ENCODE results near the gene DMRT1. TPM values are rescaled to one million over a fixed set of nuclear protein-coding genes. Genes with fewer than 3 reads are reported as not detected.
"Not testable (repeated sequence)": the region's sequence is repeated elsewhere in the genome, so short reads cannot be mapped to it uniquely, and the experiment has no call there.

The DMRT1 gene
- polyA plus RNA-seq, 1 experiment = not detected

GRCh38 chr9:859251-859650 lies 17.8 kb downstream of the DMRT1 start:
- TF ChIP-seq, protein P1, sequence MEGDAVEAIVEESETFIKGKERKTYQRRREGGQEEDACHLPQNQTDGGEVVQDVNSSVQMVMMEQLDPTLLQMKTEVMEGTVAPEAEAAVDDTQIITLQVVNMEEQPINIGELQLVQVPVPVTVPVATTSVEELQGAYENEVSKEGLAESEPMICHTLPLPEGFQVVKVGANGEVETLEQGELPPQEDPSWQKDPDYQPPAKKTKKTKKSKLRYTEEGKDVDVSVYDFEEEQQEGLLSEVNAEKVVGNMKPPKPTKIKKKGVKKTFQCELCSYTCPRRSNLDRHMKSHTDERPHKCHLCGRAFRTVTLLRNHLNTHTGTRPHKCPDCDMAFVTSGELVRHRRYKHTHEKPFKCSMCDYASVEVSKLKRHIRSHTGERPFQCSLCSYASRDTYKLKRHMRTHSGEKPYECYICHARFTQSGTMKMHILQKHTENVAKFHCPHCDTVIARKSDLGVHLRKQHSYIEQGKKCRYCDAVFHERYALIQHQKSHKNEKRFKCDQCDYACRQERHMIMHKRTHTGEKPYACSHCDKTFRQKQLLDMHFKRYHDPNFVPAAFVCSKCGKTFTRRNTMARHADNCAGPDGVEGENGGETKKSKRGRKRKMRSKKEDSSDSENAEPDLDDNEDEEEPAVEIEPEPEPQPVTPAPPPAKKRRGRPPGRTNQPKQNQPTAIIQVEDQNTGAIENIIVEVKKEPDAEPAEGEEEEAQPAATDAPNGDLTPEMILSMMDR (IDR thresholded peaks at IDR 0.05; ENCODE audit: insufficient read depth, low read depth, low read length) = no peak
- Histone ChIP-seq H3K36me3 (ENCODE audit: control insufficient read depth, insufficient read depth, low read length) (no peaks in the 10 kb centered on the region), H3K4me3 (ENCODE audit: low read depth, low read length) (no peak overlapping the region), H3K27me3 (ENCODE audit: control insufficient read depth, insufficient read depth, low read length) (no peaks in the 10 kb centered on the region)
- CTCF ChIA-PET = no interaction called here
- DNase-seq (ENCODE audit: low read depth) = no peak
- POLR2A ChIA-PET = no interaction called here

- no peaks in the 10 kb centered on the region for H3K36me3 ChIP-seq (ENCODE audit: control insufficient read depth, insufficient read depth, low read length)
- POLR2A ChIA-PET = no interaction called here
- no peaks in the 10 kb centered on the region for H3K27me3 ChIP-seq (ENCODE audit: control insufficient read depth, insufficient read depth, low read length)
- no peak overlapping the region for H3K4me3 ChIP-seq (ENCODE audit: low read depth, low read length)
- CTCF ChIA-PET = no interaction called here
- TF ChIP-seq, protein P1 (IDR thresholded peaks at IDR 0.05; ENCODE audit: insufficient read depth, low read depth, low read length) = no peak
- no peak for DNase-seq (ENCODE audit: low read depth)
Observed at GRCh38 chr9:860706-861105, 19.2 kb downstream of the DMRT1 start.

- H3K4me3 ChIP-seq (ENCODE audit: low read depth, low read length); H3K36me3 ChIP-seq (ENCODE audit: control insufficient read depth, insufficient read depth, low read length); DNase-seq (ENCODE audit: low read depth); H3K27me3 ChIP-seq (ENCODE audit: control insufficient read depth, insufficient read depth, low read length); CTCF ChIA-PET; POLR2A ChIA-PET: not testable (repeated sequence)
Observed at GRCh38 chr9:861525-861924, 20.0 kb downstream of the DMRT1 start.

DNA sequence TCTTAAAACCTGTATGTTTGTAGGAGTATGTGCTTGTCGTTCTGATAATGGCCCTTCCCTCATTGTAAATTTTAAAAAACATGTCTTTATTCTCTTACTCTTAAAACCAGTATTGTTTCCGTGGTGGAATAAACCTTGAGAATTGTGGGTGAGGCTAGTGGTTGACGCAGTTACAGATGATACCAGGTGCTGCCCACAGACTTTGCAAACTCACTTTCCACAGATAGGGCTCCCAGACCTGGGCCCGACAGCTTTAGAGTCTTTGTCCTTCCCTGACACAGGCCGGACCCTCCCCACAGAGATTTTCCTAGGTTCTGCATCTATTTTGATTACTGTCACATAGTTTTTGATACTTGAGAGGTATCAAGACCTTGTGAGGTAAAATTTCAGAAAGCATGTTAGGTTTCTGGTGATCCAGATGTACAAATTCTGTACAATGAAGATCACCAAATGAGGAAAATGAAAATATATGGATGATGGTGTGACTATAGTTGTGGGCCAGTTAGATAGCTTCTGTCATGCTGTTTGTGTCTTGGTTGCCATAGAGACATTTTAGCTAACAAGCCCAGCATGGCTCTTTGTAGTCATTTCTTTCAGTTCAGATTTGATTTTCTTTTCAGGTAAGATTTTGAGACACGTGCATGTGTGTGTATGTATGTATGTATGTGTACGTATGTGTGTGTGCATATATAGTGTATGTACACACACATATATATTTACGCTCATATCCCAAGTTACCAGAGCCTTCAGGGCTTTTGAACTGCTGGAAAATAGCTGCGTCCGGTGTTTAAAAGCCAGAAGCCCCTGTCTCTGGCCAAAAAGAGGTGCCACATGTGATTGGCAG lies 33.8 kb downstream of the DMRT1 start:
- Histone ChIP-seq H3K36me3 (ENCODE audit: control insufficient read depth, insufficient read depth, low read length) (no peaks in the 10 kb centered on the region), H3K27me3 (ENCODE audit: control insufficient read depth, insufficient read depth, low read length) (no peaks in the 10 kb centered on the region), H3K4me3 (ENCODE audit: low read depth, low read length) (no peak overlapping the region)
- DNase-seq (ENCODE audit: low read depth) = no peak
- TF ChIP-seq, protein P1 (IDR thresholded peaks at IDR 0.05; ENCODE audit: insufficient read depth, low read depth, low read length) = no peak
- ChIA-PET POLR2A (interaction anchor here (0.6 kb wide), 1 partner anchor 111 kb away, joined by 3 read pairs; no protein-coding TSS in a partner anchor), CTCF (no interaction called here)

DNA sequence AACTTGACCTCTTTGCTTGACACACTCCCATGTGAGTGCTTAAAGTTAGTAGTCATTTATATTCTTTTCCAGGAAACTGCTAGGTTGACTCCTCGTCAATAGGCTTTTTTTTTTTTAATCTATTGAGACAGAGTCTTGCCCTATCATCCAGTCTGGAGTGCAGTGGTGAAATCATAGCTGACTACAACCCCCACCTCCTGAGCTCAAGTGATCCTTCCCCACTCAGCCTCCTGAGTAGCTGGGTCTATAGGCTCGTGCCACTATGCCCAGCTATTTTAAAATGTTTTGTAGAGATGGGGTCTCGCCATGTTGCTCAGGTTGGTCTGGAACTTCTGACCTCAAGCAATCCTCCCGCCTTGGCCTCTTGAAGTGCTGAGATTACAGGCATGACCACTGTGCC lies 34.9 kb downstream of the DMRT1 start:
- H3K27me3 ChIP-seq (ENCODE audit: control insufficient read depth, insufficient read depth, low read length) = no peaks in the 10 kb centered on the region
- H3K4me3 ChIP-seq (ENCODE audit: low read depth, low read length) = no peak overlapping the region
- TF ChIP-seq, protein P1 (IDR thresholded peaks at IDR 0.05; ENCODE audit: insufficient read depth, low read depth, low read length) = no peak
- ChIA-PET CTCF (no interaction called here), POLR2A (no interaction called here)
- H3K36me3 ChIP-seq (ENCODE audit: control insufficient read depth, insufficient read depth, low read length) = no peaks in the 10 kb centered on the region
- no peak for DNase-seq (ENCODE audit: low read depth)

GRCh38 chr9:878239-878638 lies 36.7 kb downstream of the DMRT1 start:
- TF ChIP-seq, protein P1 (IDR thresholded peaks at IDR 0.05; ENCODE audit: insufficient read depth, low read depth, low read length) = no peak
- ChIA-PET CTCF (interaction anchor here (1.3 kb wide), 1 partner anchor 15 kb away, joined by 4 read pairs; no protein-coding TSS in a partner anchor), POLR2A (no interaction called here)
- no peak for DNase-seq (ENCODE audit: low read depth)
- H3K36me3 ChIP-seq (ENCODE audit: control insufficient read depth, insufficient read depth, low read length) = no peaks in the 10 kb centered on the region
- no peaks in the 10 kb centered on the region for H3K27me3 ChIP-seq (ENCODE audit: control insufficient read depth, insufficient read depth, low read length)
- H3K4me3 ChIP-seq (ENCODE audit: low read depth, low read length) = no peak overlapping the region

All from BJ (cell line).